Cardiac muscle cell (in vitro differentiated cells and primary cell): ENCODE measurements around the gene TBC1D14. TPM values are rescaled to one million over a fixed set of nuclear protein-coding genes. Genes with fewer than 3 reads are reported as not detected.

ENCODE experiments used
- DNase-seq, 2 donors: peaks; one replicate each; pipeline versions ENCODE4 v3.0.0 to v3.0.0-alpha.2; 2010 to 2017; ENCODE audit warnings: low read depth in 1 of 2, low spot score in 1 of 2
- H3K27ac ChIP-seq: fragments of 200-600 bp; sonication (generic); 2 replicates; pipeline ENCODE4 v1.5.1; 2016
- H3K27me3 ChIP-seq: fragments of 200-600 bp; sonication (generic); 2 replicates; pipeline ENCODE4 v1.6.0; 2016; ENCODE audit warnings: control low read depth
- H3K36me3 ChIP-seq: fragments of 200-600 bp; sonication (generic); 2 replicates; pipeline ENCODE4 v1.5.1; 2016; ENCODE audit warnings: control low read depth
- H3K4me1 ChIP-seq: fragments of 200-600 bp; sonication (generic); 2 replicates; pipeline ENCODE4 v1.8.1; 2017; ENCODE audit warnings: low read depth, mild to moderate bottlenecking, mixed run types
- H3K4me3 ChIP-seq: fragments of 200-600 bp; sonication (generic); 2 replicates; pipeline ENCODE4 v1.5.1; 2016; ENCODE audit warnings: mild to moderate bottlenecking
- H3K9me3 ChIP-seq: fragments of 200-600 bp; sonication (generic); 2 replicates; pipeline ENCODE4 v1.5.1; 2017; ENCODE audit warnings: low read depth, mild to moderate bottlenecking, control low read depth
- CTCF ChIP-seq: IDR thresholded peaks from 2 replicates; pipeline ENCODE4 v1.5.1; 2012; ENCODE audit warnings: low read depth, mild to moderate bottlenecking, low read length
- polyA plus RNA-seq: library from polyadenylated mRNA; unstranded; fragments of >200 nt; fragmentation: Nextera tagmentation; extraction: Ambion mirVana; gene quantifications from 2 replicates; pipeline ENCODE4 v1.2.1, GENCODE V29; 2016
- total RNA-seq: library from RNA; depleted of rRNA; stranded (reverse); fragments of >200 nt; gene quantifications from 2 replicates; pipeline ENCODE4 v1.2.3, GENCODE V29; 2016

TBC1D14 gene
- total and polyA plus RNA-seq, 2 experiments from 2014 or later = 30.5 to 41.8 TPM

GRCh38 chr4:6967846-6968340 lies 58.3 kb downstream of the TBC1D14 start:
- no peak for DNase-seq
- Histone ChIP-seq H3K9me3 (no peaks in the 10 kb centered on the region), H3K4me3 (no peak overlapping the region), H3K36me3 (no peaks in the 10 kb centered on the region), H3K4me1 (no peaks in the 10 kb centered on the region), H3K27ac (no peak overlapping the region), H3K27me3 (no peaks in the 10 kb centered on the region)
- no peak for TF ChIP-seq CTCF

DNA sequence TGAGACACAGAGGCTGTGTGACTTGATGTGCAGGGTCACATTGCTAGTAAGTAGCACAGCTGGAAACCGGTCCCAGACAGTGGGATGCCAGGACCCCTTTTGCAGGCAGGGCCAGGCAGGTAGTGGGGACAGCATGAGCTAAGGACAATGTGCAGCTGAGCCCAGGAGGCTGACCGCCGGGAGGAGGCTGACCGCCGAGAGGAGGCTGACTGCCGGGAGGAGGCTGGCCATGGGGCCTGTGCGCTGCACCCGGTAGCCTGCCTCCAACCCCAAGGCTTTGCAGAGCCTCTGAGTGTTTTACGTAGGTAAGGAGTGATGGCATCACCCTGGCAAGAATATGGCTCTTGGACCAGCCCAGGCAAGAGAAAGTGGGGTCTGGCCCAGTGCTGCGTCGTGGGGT lies 58.9 kb downstream of the TBC1D14 start:
- Histone ChIP-seq H3K4me3 (no peak overlapping the region), H3K4me1 (no peaks in the 10 kb centered on the region), H3K27ac (no peak overlapping the region), H3K27me3 (no peaks in the 10 kb centered on the region), H3K36me3 (no peaks in the 10 kb centered on the region), H3K9me3 (no peaks in the 10 kb centered on the region)
- DNase-seq = no peak
- TF ChIP-seq CTCF = no peak

DNA sequence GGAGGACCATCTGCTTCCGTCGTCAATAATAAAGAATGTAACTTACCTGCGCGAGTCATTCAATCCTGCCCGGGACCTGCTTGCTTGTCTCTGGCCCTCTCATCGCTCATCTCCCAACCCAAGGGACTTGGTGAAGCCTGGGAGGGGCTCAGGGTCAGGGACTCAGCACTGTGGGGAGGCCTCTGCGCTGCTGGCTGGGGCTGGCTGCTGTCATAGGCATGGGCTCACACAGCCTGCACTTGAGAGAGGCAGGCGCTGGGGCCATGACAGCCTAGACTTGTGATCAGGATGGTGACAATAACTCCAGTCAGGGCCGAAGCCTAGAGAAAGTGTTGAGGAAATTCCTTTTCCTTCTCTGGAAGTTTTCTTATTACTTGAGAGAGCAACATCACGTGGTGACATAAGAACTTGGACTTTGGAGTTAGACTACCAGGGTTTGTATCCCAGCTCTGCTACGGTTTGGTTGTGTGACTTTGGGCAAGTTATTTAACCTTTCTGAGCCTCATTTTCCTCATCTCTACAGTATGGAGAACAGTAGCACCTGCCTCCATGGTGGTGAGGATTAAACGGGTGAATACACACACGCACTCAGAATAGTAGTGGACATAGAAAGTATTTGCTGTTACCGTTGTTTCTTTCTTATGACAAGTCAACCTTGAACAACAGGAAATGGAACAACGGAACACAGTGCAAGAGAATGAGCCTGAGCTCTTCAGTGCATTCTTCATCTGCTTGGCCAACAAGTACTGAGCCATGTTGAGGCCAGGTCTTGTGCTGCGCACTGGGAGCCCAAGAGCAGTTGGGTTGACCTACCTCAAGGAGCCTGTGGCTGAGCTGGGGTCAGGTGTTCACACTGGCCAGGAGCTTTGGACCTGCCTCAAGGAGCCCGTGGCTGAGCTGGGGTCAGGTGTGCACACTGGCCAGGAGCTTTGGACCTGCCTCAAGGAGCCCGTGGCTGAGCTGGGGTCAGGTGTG lies 60.5 kb downstream of the TBC1D14 start:
- TF ChIP-seq CTCF = no peak
- Histone ChIP-seq H3K9me3 (no peaks in the 10 kb centered on the region), H3K4me3 (no peak overlapping the region), H3K27me3 (no peaks in the 10 kb centered on the region), H3K27ac (no peak overlapping the region), H3K36me3 (no peaks in the 10 kb centered on the region), H3K4me1 (no peaks in the 10 kb centered on the region)
- no peak for DNase-seq

- no peak for DNase-seq
- no peaks in the 10 kb centered on the region for H3K27me3 ChIP-seq
- no peaks in the 10 kb centered on the region for H3K9me3 ChIP-seq
- no peak for TF ChIP-seq CTCF
- H3K4me3 ChIP-seq = no peak overlapping the region
- no peaks in the 10 kb centered on the region for H3K4me1 ChIP-seq
- H3K36me3 ChIP-seq = no peaks in the 10 kb centered on the region
- H3K27ac ChIP-seq = no peak overlapping the region
Measured at GRCh38 chr4:6971536-6972374, 62.1 kb downstream of the TBC1D14 start.

DNA sequence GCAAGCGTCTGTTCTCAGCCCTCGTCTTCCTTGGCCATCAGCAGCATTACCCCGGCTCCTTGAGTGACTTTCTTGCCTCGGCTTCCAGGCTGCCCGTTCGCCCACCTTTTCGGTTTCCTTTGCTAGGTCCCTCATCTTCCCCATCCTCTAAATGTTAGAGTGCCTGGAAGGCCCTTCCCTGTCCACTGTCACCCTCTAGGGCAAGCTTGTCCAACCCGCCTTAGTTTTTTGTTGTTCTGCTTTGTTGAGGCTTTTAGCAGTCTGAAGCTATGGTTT lies 62.7 kb downstream of the TBC1D14 start:
- TF ChIP-seq CTCF = no peak
- no peaks in the 10 kb centered on the region for H3K4me1 ChIP-seq
- H3K36me3 ChIP-seq = no peaks in the 10 kb centered on the region
- no peaks in the 10 kb centered on the region for H3K27me3 ChIP-seq
- H3K27ac ChIP-seq = no peak overlapping the region
- DNase-seq = no peak
- no peak overlapping the region for H3K4me3 ChIP-seq
- no peaks in the 10 kb centered on the region for H3K9me3 ChIP-seq
